Astrocyte (in vitro differentiated cells and primary cell): ENCODE results near the gene KRT28.

ENCODE experiments used
- EZH2 ChIP-seq: IDR thresholded peaks from 2 replicates; pipeline ENCODE4 v1.6.1; 2012; ENCODE audit warnings: mild to moderate bottlenecking, low read length, inconsistent platforms; ENCODE audit not compliant: insufficient read depth
- TF ChIP-seq, protein P1 (sequence below): IDR thresholded peaks from 2 replicates; pipeline ENCODE4 v1.5.1; 2011; ENCODE audit warnings: low read depth, mild to moderate bottlenecking, inconsistent platforms, low read length, moderate library complexity; ENCODE audit not compliant: insufficient read depth

DNA sequence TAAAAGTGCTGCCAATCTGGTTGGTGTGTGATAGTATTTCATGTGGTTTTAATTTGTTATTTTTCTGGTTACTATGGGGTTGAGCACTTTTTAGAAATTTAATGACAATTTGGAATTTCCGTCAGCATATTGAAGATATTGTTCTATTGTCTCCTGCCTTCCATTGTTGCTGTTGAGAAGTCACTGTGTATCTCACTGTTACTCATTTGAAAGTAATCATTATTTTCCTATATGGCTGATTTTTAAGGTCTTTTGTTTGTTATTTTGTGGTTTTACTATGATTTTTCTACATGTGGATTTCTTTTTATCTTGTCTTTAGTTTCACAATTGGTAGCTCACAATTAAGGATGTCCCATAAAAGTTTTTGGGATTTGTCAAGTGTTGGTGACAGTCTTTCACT lies 36.0 kb downstream of the KRT28 start:
- TF ChIP-seq, protein P1, sequence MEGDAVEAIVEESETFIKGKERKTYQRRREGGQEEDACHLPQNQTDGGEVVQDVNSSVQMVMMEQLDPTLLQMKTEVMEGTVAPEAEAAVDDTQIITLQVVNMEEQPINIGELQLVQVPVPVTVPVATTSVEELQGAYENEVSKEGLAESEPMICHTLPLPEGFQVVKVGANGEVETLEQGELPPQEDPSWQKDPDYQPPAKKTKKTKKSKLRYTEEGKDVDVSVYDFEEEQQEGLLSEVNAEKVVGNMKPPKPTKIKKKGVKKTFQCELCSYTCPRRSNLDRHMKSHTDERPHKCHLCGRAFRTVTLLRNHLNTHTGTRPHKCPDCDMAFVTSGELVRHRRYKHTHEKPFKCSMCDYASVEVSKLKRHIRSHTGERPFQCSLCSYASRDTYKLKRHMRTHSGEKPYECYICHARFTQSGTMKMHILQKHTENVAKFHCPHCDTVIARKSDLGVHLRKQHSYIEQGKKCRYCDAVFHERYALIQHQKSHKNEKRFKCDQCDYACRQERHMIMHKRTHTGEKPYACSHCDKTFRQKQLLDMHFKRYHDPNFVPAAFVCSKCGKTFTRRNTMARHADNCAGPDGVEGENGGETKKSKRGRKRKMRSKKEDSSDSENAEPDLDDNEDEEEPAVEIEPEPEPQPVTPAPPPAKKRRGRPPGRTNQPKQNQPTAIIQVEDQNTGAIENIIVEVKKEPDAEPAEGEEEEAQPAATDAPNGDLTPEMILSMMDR, result no peak
- TF ChIP-seq EZH2, result no peak
